ENCODE data around the gene PPP6R2. TPM values are rescaled to one million over a fixed set of nuclear protein-coding genes. Genes with fewer than 3 reads are reported as not detected.

Gene PPP6R2
- total and polyA plus RNA-seq, 9 of the 15 experiments (the other 6 are each of a cell fraction or from before 2014, with no cell fraction given): 0.32 to 39.8 (median 21.4) TPM

DNA sequence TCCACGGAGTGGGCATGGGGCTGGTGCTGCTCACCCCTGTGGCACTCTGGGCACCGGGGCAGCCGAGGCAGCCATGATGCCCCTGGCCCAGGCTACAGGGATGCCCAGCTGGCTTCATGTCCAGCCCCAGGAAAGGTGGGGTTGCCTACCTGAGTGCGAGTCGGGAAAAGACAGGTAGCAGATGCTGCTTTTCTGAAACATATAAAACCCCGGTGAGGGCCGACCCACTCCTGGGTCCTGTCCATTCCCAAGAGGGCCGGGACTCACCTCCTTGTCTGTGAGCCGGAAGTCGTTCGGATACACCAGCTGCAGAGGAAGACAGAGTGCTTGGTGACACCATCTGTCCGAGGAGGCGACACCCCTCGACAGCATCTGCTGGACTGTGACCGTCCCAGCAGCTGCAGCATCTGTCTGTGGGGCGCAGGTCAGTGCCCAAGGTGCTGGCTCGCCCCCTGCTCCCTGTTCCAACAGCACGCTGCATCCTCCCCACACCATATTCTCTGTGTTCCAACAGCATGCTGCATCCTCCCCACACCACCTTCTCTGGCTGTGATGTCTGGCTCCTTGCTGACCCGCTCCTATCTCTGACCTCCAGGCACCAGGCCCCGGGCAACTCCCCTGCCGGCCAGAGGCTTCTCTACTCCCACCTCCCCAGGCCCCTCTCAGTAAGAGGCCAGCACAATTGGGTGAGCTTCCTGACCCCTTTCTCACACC, 24.3 kb upstream of the PPP6R2 start (continued):
- TF ChIP-seq, protein P1, sequence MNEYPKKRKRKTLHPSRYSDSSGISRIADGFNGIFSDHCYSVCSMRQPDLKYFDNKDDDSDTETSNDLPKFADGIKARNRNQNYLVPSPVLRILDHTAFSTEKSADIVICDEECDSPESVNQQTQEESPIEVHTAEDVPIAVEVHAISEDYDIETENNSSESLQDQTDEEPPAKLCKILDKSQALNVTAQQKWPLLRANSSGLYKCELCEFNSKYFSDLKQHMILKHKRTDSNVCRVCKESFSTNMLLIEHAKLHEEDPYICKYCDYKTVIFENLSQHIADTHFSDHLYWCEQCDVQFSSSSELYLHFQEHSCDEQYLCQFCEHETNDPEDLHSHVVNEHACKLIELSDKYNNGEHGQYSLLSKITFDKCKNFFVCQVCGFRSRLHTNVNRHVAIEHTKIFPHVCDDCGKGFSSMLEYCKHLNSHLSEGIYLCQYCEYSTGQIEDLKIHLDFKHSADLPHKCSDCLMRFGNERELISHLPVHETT (CRISPR knock-in tag; conservative IDR thresholded peaks at IDR 0.05 in 1 of 2, IDR thresholded peaks at IDR 0.05 in 1 of 2): no peak
- TF ChIP-seq FIP1L1 (IDR thresholded peaks at IDR 0.05; ENCODE audit: low read depth, low read length, poor library complexity, severe bottlenecking) (no peak), ZNF316 (IDR thresholded peaks at IDR 0.05) (no peak), ZNF445 (CRISPR knock-in tag; IDR thresholded peaks at IDR 0.05; ENCODE audit: low read depth) (no peak), NELFE (IDR thresholded peaks at IDR 0.05; ENCODE audit: insufficient read depth, insufficient read length) (no peak), MYC (IDR thresholded peaks at IDR 0.05; ENCODE audit: low read depth, low read length) (0 out of 2 replicates have a peak, but pooled peaks have one; percentile 16), MYC (CRISPR knock-in tag; IDR thresholded peaks at IDR 0.05; ENCODE audit: borderline replicate concordance, low read depth) (no peak), BHLHE40 (IDR thresholded peaks at IDR 0.05; ENCODE audit: low read length) (no peak), PTRF (tag; IDR thresholded peaks at IDR 0.05) (no peak), ZFX (CRISPR knock-in tag; IDR thresholded peaks at IDR 0.05) (0 out of 2 replicates have a peak, but pooled peaks have one; percentile 33), HDAC3 (IDR thresholded peaks at IDR 0.05; ENCODE audit: borderline replicate concordance, partially characterized antibody) (no peak), TSC22D4 (tag; IDR thresholded peaks at IDR 0.05) (no peak)
- TF ChIP-seq, protein P2, sequence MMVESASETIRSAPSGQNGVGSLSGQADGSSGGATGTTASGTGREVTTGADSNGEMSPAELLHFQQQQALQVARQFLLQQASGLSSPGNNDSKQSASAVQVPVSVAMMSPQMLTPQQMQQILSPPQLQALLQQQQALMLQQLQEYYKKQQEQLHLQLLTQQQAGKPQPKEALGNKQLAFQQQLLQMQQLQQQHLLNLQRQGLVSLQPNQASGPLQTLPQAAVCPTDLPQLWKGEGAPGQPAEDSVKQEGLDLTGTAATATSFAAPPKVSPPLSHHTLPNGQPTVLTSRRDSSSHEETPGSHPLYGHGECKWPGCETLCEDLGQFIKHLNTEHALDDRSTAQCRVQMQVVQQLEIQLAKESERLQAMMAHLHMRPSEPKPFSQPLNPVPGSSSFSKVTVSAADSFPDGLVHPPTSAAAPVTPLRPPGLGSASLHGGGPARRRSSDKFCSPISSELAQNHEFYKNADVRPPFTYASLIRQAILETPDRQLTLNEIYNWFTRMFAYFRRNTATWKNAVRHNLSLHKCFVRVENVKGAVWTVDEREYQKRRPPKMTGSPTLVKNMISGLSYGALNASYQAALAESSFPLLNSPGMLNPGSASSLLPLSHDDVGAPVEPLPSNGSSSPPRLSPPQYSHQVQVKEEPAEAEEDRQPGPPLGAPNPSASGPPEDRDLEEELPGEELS (CRISPR knock-in tag; IDR thresholded peaks at IDR 0.05; ENCODE audit: borderline replicate concordance): no peak
- TF ChIP-seq, protein P3, sequence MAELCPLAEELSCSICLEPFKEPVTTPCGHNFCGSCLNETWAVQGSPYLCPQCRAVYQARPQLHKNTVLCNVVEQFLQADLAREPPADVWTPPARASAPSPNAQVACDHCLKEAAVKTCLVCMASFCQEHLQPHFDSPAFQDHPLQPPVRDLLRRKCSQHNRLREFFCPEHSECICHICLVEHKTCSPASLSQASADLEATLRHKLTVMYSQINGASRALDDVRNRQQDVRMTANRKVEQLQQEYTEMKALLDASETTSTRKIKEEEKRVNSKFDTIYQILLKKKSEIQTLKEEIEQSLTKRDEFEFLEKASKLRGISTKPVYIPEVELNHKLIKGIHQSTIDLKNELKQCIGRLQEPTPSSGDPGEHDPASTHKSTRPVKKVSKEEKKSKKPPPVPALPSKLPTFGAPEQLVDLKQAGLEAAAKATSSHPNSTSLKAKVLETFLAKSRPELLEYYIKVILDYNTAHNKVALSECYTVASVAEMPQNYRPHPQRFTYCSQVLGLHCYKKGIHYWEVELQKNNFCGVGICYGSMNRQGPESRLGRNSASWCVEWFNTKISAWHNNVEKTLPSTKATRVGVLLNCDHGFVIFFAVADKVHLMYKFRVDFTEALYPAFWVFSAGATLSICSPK (IDR thresholded peaks at IDR 0.05; ENCODE audit: borderline replicate concordance): no peak
- TF ChIP-seq, protein P4, sequence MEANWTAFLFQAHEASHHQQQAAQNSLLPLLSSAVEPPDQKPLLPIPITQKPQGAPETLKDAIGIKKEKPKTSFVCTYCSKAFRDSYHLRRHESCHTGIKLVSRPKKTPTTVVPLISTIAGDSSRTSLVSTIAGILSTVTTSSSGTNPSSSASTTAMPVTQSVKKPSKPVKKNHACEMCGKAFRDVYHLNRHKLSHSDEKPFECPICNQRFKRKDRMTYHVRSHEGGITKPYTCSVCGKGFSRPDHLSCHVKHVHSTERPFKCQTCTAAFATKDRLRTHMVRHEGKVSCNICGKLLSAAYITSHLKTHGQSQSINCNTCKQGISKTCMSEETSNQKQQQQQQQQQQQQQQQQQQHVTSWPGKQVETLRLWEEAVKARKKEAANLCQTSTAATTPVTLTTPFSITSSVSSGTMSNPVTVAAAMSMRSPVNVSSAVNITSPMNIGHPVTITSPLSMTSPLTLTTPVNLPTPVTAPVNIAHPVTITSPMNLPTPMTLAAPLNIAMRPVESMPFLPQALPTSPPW (CRISPR knock-in tag; IDR thresholded peaks at IDR 0.05): peak; percentile 59
- TF ChIP-seq, protein P5, sequence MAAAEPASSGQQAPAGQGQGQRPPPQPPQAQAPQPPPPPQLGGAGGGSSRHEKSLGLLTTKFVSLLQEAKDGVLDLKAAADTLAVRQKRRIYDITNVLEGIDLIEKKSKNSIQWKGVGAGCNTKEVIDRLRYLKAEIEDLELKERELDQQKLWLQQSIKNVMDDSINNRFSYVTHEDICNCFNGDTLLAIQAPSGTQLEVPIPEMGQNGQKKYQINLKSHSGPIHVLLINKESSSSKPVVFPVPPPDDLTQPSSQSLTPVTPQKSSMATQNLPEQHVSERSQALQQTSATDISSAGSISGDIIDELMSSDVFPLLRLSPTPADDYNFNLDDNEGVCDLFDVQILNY (CRISPR knock-in tag; IDR thresholded peaks at IDR 0.05): no peak
- TF ChIP-seq, protein P6, sequence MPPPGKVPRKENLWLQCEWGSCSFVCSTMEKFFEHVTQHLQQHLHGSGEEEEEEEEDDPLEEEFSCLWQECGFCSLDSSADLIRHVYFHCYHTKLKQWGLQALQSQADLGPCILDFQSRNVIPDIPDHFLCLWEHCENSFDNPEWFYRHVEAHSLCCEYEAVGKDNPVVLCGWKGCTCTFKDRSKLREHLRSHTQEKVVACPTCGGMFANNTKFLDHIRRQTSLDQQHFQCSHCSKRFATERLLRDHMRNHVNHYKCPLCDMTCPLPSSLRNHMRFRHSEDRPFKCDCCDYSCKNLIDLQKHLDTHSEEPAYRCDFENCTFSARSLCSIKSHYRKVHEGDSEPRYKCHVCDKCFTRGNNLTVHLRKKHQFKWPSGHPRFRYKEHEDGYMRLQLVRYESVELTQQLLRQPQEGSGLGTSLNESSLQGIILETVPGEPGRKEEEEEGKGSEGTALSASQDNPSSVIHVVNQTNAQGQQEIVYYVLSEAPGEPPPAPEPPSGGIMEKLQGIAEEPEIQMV (tag; conservative IDR thresholded peaks at IDR 0.05; ENCODE audit: low read depth): no peak
